Esophagus muscularis mucosa (tissue), 4 donors: ENCODE data around the gene ST8SIA5.

ENCODE experiments used
- CTCF ChIP-seq, 3 experiments: fragments of 200-600 bp in 2 of 3; fragments of 450-650 bp in 1 of 3; sonication (generic) in 2 of 3; IDR thresholded peaks; one replicate each; pipeline ENCODE4 v1.5.1; 2017 to 2019; ENCODE audit warnings: antibody characterized with exemption in 3 of 3, mild to moderate bottlenecking in 2 of 3, moderate library complexity in 1 of 3
- EP300 ChIP-seq: sonication (generic); formaldehyde crosslinking; IDR thresholded peaks from one replicate; pipeline ENCODE4 v1.6.1; 2017; ENCODE audit warnings: antibody characterized with exemption
- POLR2A ChIP-seq: fragments of 450-650 bp; IDR thresholded peaks from one replicate; pipeline ENCODE4 v1.6.1; 2017; ENCODE audit warnings: antibody characterized with exemption, moderate library complexity, mild to moderate bottlenecking, low read depth
- POLR2AphosphoS5 ChIP-seq, 2 donors: sonication (generic); formaldehyde crosslinking; IDR thresholded peaks; one replicate each; pipeline ENCODE4 v1.6.1; 2017; ENCODE audit warnings: antibody characterized with exemption in 2 of 2

GRCh38 chr18:46668694-46669093 lies 88.2 kb downstream of the ST8SIA5 start:
- no peak for TF ChIP-seq CTCF (IDR thresholded peaks at IDR 0.05)
- no peak for TF ChIP-seq POLR2A
- no peak for TF ChIP-seq EP300
- no peak for TF ChIP-seq POLR2AphosphoS5 (IDR thresholded peaks at IDR 0.05)
